HCT116 (cell line): ENCODE data around the gene DENND5A. TPM values are rescaled to one million over a fixed set of nuclear protein-coding genes. Genes with fewer than 3 reads are reported as not detected.

Source experiments
- ATAC-seq: fragments of 200-7000 bp; cut with Tn5 transposase; 2 replicates; pipeline ENCODE4 v1.9.1; 2020; ENCODE audit warnings: mild to moderate bottlenecking, moderate library complexity
- BruUV-seq: library from RNA; stranded (reverse); fragments of 400-500 nt; replicated peaks from 2 replicates; lab custom pipeline; 2021; lab: Mats Ljungman, UMichigan
- CTCF ChIA-PET: fragments of 300-600 bp; sonication (Branson Sonifier 250); formaldehyde crosslinking; loops from one replicate; lab custom pipeline; 2021; ENCODE audit warnings: antibody characterized with exemption; lab: Charles Lee
- POLR2A ChIA-PET: fragments of 300-600, 350-600 bp; sonication (Branson Sonifier 250); formaldehyde crosslinking; loops from one replicate; lab custom pipeline; 2021; ENCODE audit warnings: antibody characterized with exemption; lab: Charles Lee
- RAD21 ChIA-PET, 2 experiments: fragments of 300-600 bp; sonication (Branson Sonifier 250); formaldehyde crosslinking; loops; one replicate each; lab custom pipeline; 2023; ENCODE audit warnings: low total read pairs in 2 of 2; ENCODE audit not compliant: uncharacterized antibody in 2 of 2, unreplicated experiment in 2 of 2, low non-redundant PET in 1 of 2; lab: Charles Lee
- DNase-seq: peaks from one replicate; pipeline ENCODE4 v3.0.0-alpha.2; 2010; ENCODE audit warnings: low read depth, low spot score
- H2AFZ ChIP-seq: fragments of 200-600 bp; shearing (Covaris generic), sonication (generic); 2 replicates; pipeline ENCODE4 v1.6.1; 2017; ENCODE audit warnings: low read depth, mixed run types, mixed read lengths, antibody characterized with exemption, low read length; ENCODE audit not compliant: poor library complexity, severe bottlenecking
- H3K27ac ChIP-seq: 2 replicates; pipeline ENCODE4 v1.5.1; 2012; ENCODE audit warnings: low read depth, low read length
- H3K27me3 ChIP-seq: fragments of 200-600 bp; sonication (generic); 2 replicates; pipeline ENCODE4 v1.6.1; 2016; ENCODE audit warnings: mixed run types, low read length, mixed read lengths; ENCODE audit not compliant: insufficient read depth
- H3K36me3 ChIP-seq, 2 experiments: fragments of 200-500 bp in 1 of 2; fragments of 200-600 bp in 1 of 2; sonication (Bioruptor generic) in 1 of 2; sonication (generic) in 1 of 2; 2 replicates each; pipeline versions ENCODE4 v1.5.1 to v1.6.1; 2014 to 2016; ENCODE audit warnings: low read length in 2 of 2, inconsistent platforms in 1 of 2, mixed read lengths in 1 of 2, mixed run types in 1 of 2; ENCODE audit not compliant: insufficient read depth in 2 of 2, control insufficient read depth in 1 of 2
- H3K4me1 ChIP-seq, 2 experiments: fragments of 200-600 bp in 1 of 2; sonication (generic) in 1 of 2; 2 replicates each; pipeline versions ENCODE4 v1.5.1 to v1.6.1; 2012 to 2017; ENCODE audit warnings: low read length in 2 of 2, inconsistent platforms in 1 of 2, mild to moderate bottlenecking in 1 of 2, mixed read lengths in 1 of 2, mixed run types in 1 of 2, moderate library complexity in 1 of 2; ENCODE audit not compliant: insufficient read depth in 2 of 2, control insufficient read depth in 1 of 2
- H3K4me2 ChIP-seq: fragments of 200-600 bp; sonication (generic); 2 replicates; pipeline ENCODE4 v1.6.1; 2017; ENCODE audit warnings: mixed run types, low read length, mixed read lengths
- H3K4me3 ChIP-seq, 2 experiments: fragments of 200-600 bp in 1 of 2; sonication (generic) in 1 of 2; replicated peaks in 1 of 2; 2 replicates each; pipeline ENCODE4 v1.5.1; 2011 to 2016; ENCODE audit warnings: low read length in 2 of 2, control low read depth in 1 of 2, low read depth in 1 of 2, mild to moderate bottlenecking in 1 of 2, mixed read lengths in 1 of 2, mixed run types in 1 of 2
- H3K79me2 ChIP-seq: fragments of 200-600 bp; sonication (generic); 2 replicates; pipeline ENCODE4 v1.6.1; 2017; ENCODE audit warnings: mild to moderate bottlenecking, mixed run types, low read length, moderate library complexity, mixed read lengths; ENCODE audit not compliant: insufficient read depth
- H3K9ac ChIP-seq: fragments of 200-600 bp; sonication (generic); 2 replicates; pipeline ENCODE4 v1.6.1; 2016; ENCODE audit warnings: low read length, mixed read lengths
- H3K9me2 ChIP-seq: fragments of 200-600 bp; sonication (generic), shearing (Covaris generic); 2 replicates; pipeline ENCODE4 v1.6.1; 2017; ENCODE audit warnings: mixed run types, mild to moderate bottlenecking, moderate library complexity; ENCODE audit not compliant: insufficient read depth
- H3K9me3 ChIP-seq, 2 experiments: fragments of 200-500 bp in 1 of 2; fragments of 200-600 bp in 1 of 2; sonication (Bioruptor generic) in 1 of 2; sonication (generic) in 1 of 2; 2 replicates each; pipeline ENCODE4 v1.6.1; 2014 to 2017; ENCODE audit warnings: low read length in 2 of 2, mixed read lengths in 2 of 2, inconsistent platforms in 1 of 2, low read depth in 1 of 2, mild to moderate bottlenecking in 1 of 2, mixed run types in 1 of 2, moderate library complexity in 1 of 2; ENCODE audit not compliant: control insufficient read depth in 1 of 2, insufficient read depth in 1 of 2
- H4K20me1 ChIP-seq: fragments of 200-600 bp; sonication (generic), shearing (Covaris generic); 2 replicates; pipeline ENCODE4 v1.6.1; 2017; ENCODE audit warnings: mixed run types, mild to moderate bottlenecking, moderate library complexity; ENCODE audit not compliant: insufficient read depth
- CBX3 ChIP-seq: IDR thresholded peaks from 2 replicates; pipeline ENCODE4 v1.6.1; 2012; ENCODE audit warnings: low read depth
- EGR1 ChIP-seq: IDR thresholded peaks from 2 replicates; pipeline ENCODE4 v1.6.1; 2012; ENCODE audit warnings: low read depth
- ELF1 ChIP-seq: IDR thresholded peaks from 2 replicates; pipeline ENCODE4 v1.6.1; 2012; ENCODE audit warnings: low read depth, borderline replicate concordance
- EZH2 ChIP-seq: fragments of 200-600 bp; sonication (generic); IDR thresholded peaks from 2 replicates; pipeline ENCODE4 v1.6.1; 2017; ENCODE audit warnings: antibody characterized with exemption, mixed run types
- EZH2phosphoT487 ChIP-seq: fragments of 200-600 bp; IDR thresholded peaks from 2 replicates; pipeline ENCODE4 v1.6.1; 2018; ENCODE audit warnings: antibody characterized with exemption, borderline replicate concordance
- FOSL1 ChIP-seq: IDR thresholded peaks from 2 replicates; pipeline ENCODE4 v1.6.1; 2012; ENCODE audit warnings: low read depth
- POLR2A ChIP-seq: IDR thresholded peaks from 2 replicates; pipeline ENCODE4 v1.7.0; 2011; ENCODE audit warnings: borderline replicate concordance; ENCODE audit not compliant: insufficient read depth, insufficient read length; ENCODE audit errors: extremely low read depth
- RAD21 ChIP-seq: IDR thresholded peaks from 2 replicates; pipeline ENCODE4 v1.6.1; 2012; ENCODE audit warnings: low read depth, mild to moderate bottlenecking
- SP1 ChIP-seq: IDR thresholded peaks from 2 replicates; pipeline ENCODE4 v1.6.1; 2012; ENCODE audit warnings: low read depth
- SRF ChIP-seq: IDR thresholded peaks from 2 replicates; pipeline ENCODE4 v1.6.1; 2012; ENCODE audit warnings: low read depth
- YY1 ChIP-seq: IDR thresholded peaks from 2 replicates; pipeline ENCODE4 v1.6.1; 2011; ENCODE audit warnings: low read length, low read depth, moderate library complexity, mild to moderate bottlenecking; ENCODE audit not compliant: insufficient replicate concordance; ENCODE audit errors: extremely low read depth
- ZFX ChIP-seq: fragments of 450-650 bp; IDR thresholded peaks from 2 replicates; pipeline ENCODE4 v1.6.1; 2017
- ZNF274 ChIP-seq: fragments of 200-500 bp; sonication (Bioruptor generic); IDR thresholded peaks from 2 replicates; pipeline ENCODE4 v1.6.1; 2014; ENCODE audit warnings: mild to moderate bottlenecking, low read depth, low read length, inconsistent platforms
- intact Hi-C: fragments of 100-400 bp; cut with micrococcal nuclease; formaldehyde crosslinking; loops from 2 replicates; pipeline ENCODE4 v1.10.0; 2022
- total RNA-seq: library from RNA; stranded (reverse); gene quantifications from one replicate; pipeline ENCODE4 v1.2.1, GENCODE V29; 2021; ENCODE audit not compliant: unreplicated experiment
- TF ChIP-seq, protein P1 (sequence below), 3 experiments: fragments of 200-600 bp in 1 of 3; sonication (generic) in 1 of 3; IDR thresholded peaks in 2 of 3; conservative IDR thresholded peaks in 1 of 3; 2 replicates each; pipeline ENCODE4 v1.5.1; 2012 to 2017; ENCODE audit warnings: low read depth in 2 of 3, low read length in 2 of 3, antibody characterized with exemption in 1 of 3, borderline replicate concordance in 1 of 3, control low read depth in 1 of 3, mild to moderate bottlenecking in 1 of 3, mixed read lengths in 1 of 3, mixed run types in 1 of 3, moderate library complexity in 1 of 3; ENCODE audit not compliant: insufficient read depth in 1 of 3
- TF ChIP-seq, protein P2 (sequence below): IDR thresholded peaks from 2 replicates; pipeline ENCODE4 v1.6.1; 2012
- TF ChIP-seq, protein P3 (sequence below): IDR thresholded peaks from 2 replicates; pipeline ENCODE4 v1.6.1; 2011; ENCODE audit warnings: mild to moderate bottlenecking, low read length, moderate library complexity; ENCODE audit not compliant: insufficient replicate concordance; ENCODE audit errors: extremely low read depth
- TF ChIP-seq, protein P4 (sequence below): IDR thresholded peaks from 2 replicates; pipeline ENCODE4 v1.6.1; 2012

DENND5A gene
- total RNA-seq, 1 experiment from 2014 or later = 48.6 TPM

DNA sequence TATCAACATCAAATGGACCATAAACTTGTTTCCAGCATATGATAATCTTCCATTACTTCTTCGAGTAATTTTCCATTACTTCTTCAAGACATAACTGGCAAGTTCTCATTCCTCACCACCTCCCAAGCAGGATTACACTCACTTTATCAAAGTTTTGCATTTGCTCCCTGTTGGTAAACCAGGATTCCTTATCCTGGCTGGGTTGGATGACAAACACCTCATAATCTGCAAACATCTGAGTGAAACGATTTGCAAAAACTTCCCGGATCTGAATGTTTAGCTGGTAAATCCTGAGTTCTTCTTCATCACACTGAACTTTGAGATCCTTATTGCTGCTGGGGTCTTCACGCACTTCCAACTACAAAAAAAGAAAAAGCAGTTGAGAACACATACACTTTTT lies 86.4 kb downstream of the DENND5A start:
- Histone ChIP-seq H3K4me1 (no peaks in the 10 kb centered on the region), H3K27me3 (no peaks in the 10 kb centered on the region), H3K27ac (no peak overlapping the region), H3K79me2 (no peaks in the 10 kb centered on the region), H3K36me3 (peaks cover 20 to 22% of the 10 kb centered on the region in 2 experiments; a peak in 3 of 4 replicates), H3K9me3 (no peaks in the 10 kb centered on the region), H2AFZ (no peak overlapping the region), H3K4me3 (no peak overlapping the region), H4K20me1 (no peaks in the 10 kb centered on the region), H3K9ac (no peak overlapping the region), H3K9me2 (no peaks in the 10 kb centered on the region), H3K4me2 (no peak overlapping the region)
- no peak for TF ChIP-seq EZH2phosphoT487
- no peak for TF ChIP-seq ZNF274
- ChIA-PET RAD21 (no interaction called here), POLR2A (no interaction called here), CTCF (no interaction called here)
- BruUV-seq = no TSS peak
- no peak for ATAC-seq
- intact Hi-C loops = no loop called here
- no peak for DNase-seq

DNA sequence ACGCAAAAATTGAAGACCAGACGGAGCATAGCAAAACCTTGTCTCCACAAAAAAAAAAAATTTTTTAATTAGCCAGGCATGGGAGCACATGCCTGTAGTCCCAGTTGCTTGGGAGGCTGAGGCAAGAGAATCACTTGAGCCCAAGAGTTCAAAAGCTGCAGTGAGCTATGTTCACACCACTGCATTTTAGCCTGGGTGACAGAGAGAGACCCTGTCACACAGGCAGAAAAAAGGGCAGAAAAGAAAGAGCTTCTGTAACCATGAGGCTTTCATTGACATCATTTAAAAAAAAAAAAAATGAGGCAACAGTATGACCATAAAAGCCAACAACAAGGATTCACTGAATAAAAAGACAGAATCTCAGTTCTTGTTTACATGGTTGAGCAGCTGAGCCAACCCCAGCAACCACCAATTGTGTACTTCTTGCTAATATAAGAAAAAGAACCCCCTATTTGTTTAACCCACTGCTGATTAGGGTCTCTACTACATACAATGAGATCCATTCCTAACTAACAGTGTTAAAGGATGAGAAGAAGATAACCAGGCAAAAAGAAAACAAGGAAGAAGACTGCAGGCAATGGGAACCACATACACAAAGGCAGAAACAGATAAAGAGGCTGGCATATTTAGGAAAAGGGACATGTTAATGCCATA lies 87.6 kb downstream of the DENND5A start:
- Histone ChIP-seq H3K9me2 (no peaks in the 10 kb centered on the region), H3K4me2 (no peak overlapping the region), H3K4me1 (no peaks in the 10 kb centered on the region), H2AFZ (no peak overlapping the region), H3K9me3 (no peaks in the 10 kb centered on the region), H4K20me1 (no peaks in the 10 kb centered on the region), H3K79me2 (no peaks in the 10 kb centered on the region), H3K27me3 (no peaks in the 10 kb centered on the region), H3K27ac (no peak overlapping the region), H3K4me3 (no peak overlapping the region), H3K36me3 (peaks cover 22 to 24% of the 10 kb centered on the region in 2 experiments; a peak in 3 of 4 replicates)
- ChIA-PET RAD21 (no interaction called here), CTCF (no interaction called here), POLR2A (no interaction called here)
- BruUV-seq = no TSS peak
- no peak for ATAC-seq
- intact Hi-C loops = no loop called here
- no peak for DNase-seq
- TF ChIP-seq ZFX (no peak), EZH2 (no peak), ELF1 (no peak), YY1 (no peak), SRF (no peak), POLR2A (no peak), EGR1 (no peak), SP1 (no peak), FOSL1 (no peak), CBX3 (no peak), RAD21 (no peak), ZNF274 (no peak)
- TF ChIP-seq, protein P1, sequence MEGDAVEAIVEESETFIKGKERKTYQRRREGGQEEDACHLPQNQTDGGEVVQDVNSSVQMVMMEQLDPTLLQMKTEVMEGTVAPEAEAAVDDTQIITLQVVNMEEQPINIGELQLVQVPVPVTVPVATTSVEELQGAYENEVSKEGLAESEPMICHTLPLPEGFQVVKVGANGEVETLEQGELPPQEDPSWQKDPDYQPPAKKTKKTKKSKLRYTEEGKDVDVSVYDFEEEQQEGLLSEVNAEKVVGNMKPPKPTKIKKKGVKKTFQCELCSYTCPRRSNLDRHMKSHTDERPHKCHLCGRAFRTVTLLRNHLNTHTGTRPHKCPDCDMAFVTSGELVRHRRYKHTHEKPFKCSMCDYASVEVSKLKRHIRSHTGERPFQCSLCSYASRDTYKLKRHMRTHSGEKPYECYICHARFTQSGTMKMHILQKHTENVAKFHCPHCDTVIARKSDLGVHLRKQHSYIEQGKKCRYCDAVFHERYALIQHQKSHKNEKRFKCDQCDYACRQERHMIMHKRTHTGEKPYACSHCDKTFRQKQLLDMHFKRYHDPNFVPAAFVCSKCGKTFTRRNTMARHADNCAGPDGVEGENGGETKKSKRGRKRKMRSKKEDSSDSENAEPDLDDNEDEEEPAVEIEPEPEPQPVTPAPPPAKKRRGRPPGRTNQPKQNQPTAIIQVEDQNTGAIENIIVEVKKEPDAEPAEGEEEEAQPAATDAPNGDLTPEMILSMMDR (IDR thresholded peaks at IDR 0.05 in 2 of 3, conservative IDR thresholded peaks at IDR 0.05 in 1 of 3; ENCODE audit: borderline replicate concordance in 1 of 3, insufficient read depth in 1 of 3, low read depth in 2 of 3, low read length in 2 of 3) = no peak
- TF ChIP-seq, protein P2, sequence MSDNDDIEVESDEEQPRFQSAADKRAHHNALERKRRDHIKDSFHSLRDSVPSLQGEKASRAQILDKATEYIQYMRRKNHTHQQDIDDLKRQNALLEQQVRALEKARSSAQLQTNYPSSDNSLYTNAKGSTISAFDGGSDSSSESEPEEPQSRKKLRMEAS = no peak
- TF ChIP-seq, protein P3, sequence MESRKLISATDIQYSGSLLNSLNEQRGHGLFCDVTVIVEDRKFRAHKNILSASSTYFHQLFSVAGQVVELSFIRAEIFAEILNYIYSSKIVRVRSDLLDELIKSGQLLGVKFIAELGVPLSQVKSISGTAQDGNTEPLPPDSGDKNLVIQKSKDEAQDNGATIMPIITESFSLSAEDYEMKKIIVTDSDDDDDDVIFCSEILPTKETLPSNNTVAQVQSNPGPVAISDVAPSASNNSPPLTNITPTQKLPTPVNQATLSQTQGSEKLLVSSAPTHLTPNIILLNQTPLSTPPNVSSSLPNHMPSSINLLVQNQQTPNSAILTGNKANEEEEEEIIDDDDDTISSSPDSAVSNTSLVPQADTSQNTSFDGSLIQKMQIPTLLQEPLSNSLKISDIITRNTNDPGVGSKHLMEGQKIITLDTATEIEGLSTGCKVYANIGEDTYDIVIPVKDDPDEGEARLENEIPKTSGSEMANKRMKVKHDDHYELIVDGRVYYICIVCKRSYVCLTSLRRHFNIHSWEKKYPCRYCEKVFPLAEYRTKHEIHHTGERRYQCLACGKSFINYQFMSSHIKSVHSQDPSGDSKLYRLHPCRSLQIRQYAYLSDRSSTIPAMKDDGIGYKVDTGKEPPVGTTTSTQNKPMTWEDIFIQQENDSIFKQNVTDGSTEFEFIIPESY = no peak
- TF ChIP-seq, protein P4, sequence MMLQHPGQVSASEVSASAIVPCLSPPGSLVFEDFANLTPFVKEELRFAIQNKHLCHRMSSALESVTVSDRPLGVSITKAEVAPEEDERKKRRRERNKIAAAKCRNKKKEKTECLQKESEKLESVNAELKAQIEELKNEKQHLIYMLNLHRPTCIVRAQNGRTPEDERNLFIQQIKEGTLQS = no peak
- TF ChIP-seq, all 23 proteins: peak for 0
- no peak overlapping the region for H3K9ac ChIP-seq
